ENCODE measurements around the gene VSTM4. TPM values are rescaled to one million over a fixed set of nuclear protein-coding genes. Genes with fewer than 3 reads are reported as not detected.

The VSTM4 gene
- total and polyA plus RNA-seq, 2 experiments from 2014 or later, result 9.0 to 10.2 TPM

GRCh38 chr10:49107887-49108267 lies 7.4 kb downstream of the VSTM4 start:
- H3K9me3 ChIP-seq (ENCODE audit: low read depth), result no peaks in the 10 kb centered on the region
- no peak overlapping the region for H3K27ac ChIP-seq
- no peaks in the 10 kb centered on the region for H3K4me1 ChIP-seq (ENCODE audit: insufficient read depth)
- H3K27me3 ChIP-seq, result no peaks in the 10 kb centered on the region
- no peak overlapping the region for H3K4me3 ChIP-seq
- H4K20me1 ChIP-seq (ENCODE audit: insufficient read depth, poor library complexity, severe bottlenecking), result no peaks in the 10 kb centered on the region
- DNase-seq (ENCODE audit: low spot score), result no peak
- WGBS (ENCODE audit: low lambda C conversion rate, missing lambda C conversion rate), result 95% methylated on average over 8 of the region's 8 CpGs
- TF ChIP-seq EZH2phosphoT487 (IDR thresholded peaks at IDR 0.05; ENCODE audit: low read depth, severe bottlenecking, unreplicated experiment), result no peak
- TF ChIP-seq EZH2 (IDR thresholded peaks at IDR 0.05; ENCODE audit: borderline replicate concordance), result no peak
- no peak for TF ChIP-seq CTCF (IDR thresholded peaks at IDR 0.05; ENCODE audit: poor library complexity)
- H3K4me2 ChIP-seq, result no peak overlapping the region
- no peaks in the 10 kb centered on the region for H3K9me2 ChIP-seq (replicated peaks; ENCODE audit: insufficient read depth)
- H3K79me2 ChIP-seq, result no peaks in the 10 kb centered on the region
- no peaks in the 10 kb centered on the region for H3K36me3 ChIP-seq (replicated peaks; ENCODE audit: insufficient read depth, low read depth)
- no peak overlapping the region for H2AFZ ChIP-seq

- Histone ChIP-seq H3K36me3 (replicated peaks; ENCODE audit: insufficient read depth, low read depth) (no peaks in the 10 kb centered on the region), H3K9me3 (ENCODE audit: low read depth) (no peaks in the 10 kb centered on the region), H3K4me2 (no peak overlapping the region), H3K27me3 (no peaks in the 10 kb centered on the region), H3K4me3 (no peak overlapping the region), H4K20me1 (ENCODE audit: insufficient read depth, poor library complexity, severe bottlenecking) (no peaks in the 10 kb centered on the region), H3K4me1 (ENCODE audit: insufficient read depth) (no peaks in the 10 kb centered on the region), H3K9me2 (replicated peaks; ENCODE audit: insufficient read depth) (no peaks in the 10 kb centered on the region), H3K79me2 (no peaks in the 10 kb centered on the region), H2AFZ (no peak overlapping the region), H3K27ac (no peak overlapping the region)
- 96% methylated on average over 17 of the region's 17 CpGs for WGBS (ENCODE audit: low lambda C conversion rate, missing lambda C conversion rate)
- no peak for DNase-seq (ENCODE audit: low spot score)
- TF ChIP-seq CTCF (IDR thresholded peaks at IDR 0.05; ENCODE audit: poor library complexity) (no peak), EZH2 (IDR thresholded peaks at IDR 0.05; ENCODE audit: borderline replicate concordance) (no peak), EZH2phosphoT487 (IDR thresholded peaks at IDR 0.05; ENCODE audit: low read depth, severe bottlenecking, unreplicated experiment) (no peak)
Observed at GRCh38 chr10:49107111-49107886, 8.0 kb downstream of the VSTM4 start.

GRCh38 chr10:49106451-49106850 lies 8.9 kb downstream of the VSTM4 start:
- H3K27ac ChIP-seq, result no peak overlapping the region
- H3K4me2 ChIP-seq, result no peak overlapping the region
- no peaks in the 10 kb centered on the region for H3K79me2 ChIP-seq
- no peak for TF ChIP-seq EZH2 (IDR thresholded peaks at IDR 0.05; ENCODE audit: borderline replicate concordance)
- no peak for TF ChIP-seq EZH2phosphoT487 (IDR thresholded peaks at IDR 0.05; ENCODE audit: low read depth, severe bottlenecking, unreplicated experiment)
- TF ChIP-seq CTCF (IDR thresholded peaks at IDR 0.05; ENCODE audit: poor library complexity), result no peak
- H3K4me3 ChIP-seq, result no peak overlapping the region
- H3K9me2 ChIP-seq (replicated peaks; ENCODE audit: insufficient read depth), result no peaks in the 10 kb centered on the region
- no peaks in the 10 kb centered on the region for H3K36me3 ChIP-seq (replicated peaks; ENCODE audit: insufficient read depth, low read depth)
- H3K27me3 ChIP-seq, result no peaks in the 10 kb centered on the region
- WGBS (ENCODE audit: low lambda C conversion rate, missing lambda C conversion rate), result 84% methylated on average over 7 of the region's 7 CpGs
- no peak for DNase-seq (ENCODE audit: low spot score)
- H3K4me1 ChIP-seq (ENCODE audit: insufficient read depth), result no peaks in the 10 kb centered on the region
- no peaks in the 10 kb centered on the region for H3K9me3 ChIP-seq (ENCODE audit: low read depth)
- H4K20me1 ChIP-seq (ENCODE audit: insufficient read depth, poor library complexity, severe bottlenecking), result no peaks in the 10 kb centered on the region
- H2AFZ ChIP-seq, result no peak overlapping the region

Measured in hepatocyte (in vitro differentiated cells).